ENCODE data around the gene PABPC1L2A. TPM values are rescaled to one million over a fixed set of nuclear protein-coding genes. Genes with fewer than 3 reads are reported as not detected.
"Not testable (repeated sequence)": the region's sequence is repeated elsewhere in the genome, so short reads cannot be mapped to it uniquely, and the experiment has no call there.

PABPC1L2A gene
- total RNA-seq (not detected), polyA plus RNA-seq (not detected)

- 5% methylated on average over 21 of the region's 45 CpGs for WGBS
- not testable (repeated sequence) for H3K27ac ChIP-seq (ENCODE audit: low read depth in 1 of 2, low read length in 2 of 2); H3K9me3 ChIP-seq (ENCODE audit: control insufficient read depth in 4 of 4, low read length in 3 of 4); H3K4me1 ChIP-seq (ENCODE audit: control insufficient read depth in 4 of 4, insufficient read depth in 4 of 4, low read length in 3 of 4); H3K27me3 ChIP-seq (ENCODE audit: control insufficient read depth in 4 of 4, insufficient read depth in 4 of 4, low read length in 3 of 4); H3K4me3 ChIP-seq (ENCODE audit: low read depth in 1 of 3, low read length in 3 of 3); H3K9ac ChIP-seq (ENCODE audit: low read depth in 1 of 2, low read length in 2 of 2); H3K36me3 ChIP-seq (ENCODE audit: control insufficient read depth in 4 of 4, insufficient read depth in 3 of 4, low read depth in 1 of 4, low read length in 3 of 4); DNase-seq (ENCODE audit: low spot score)
Observed at GRCh38 chrX:73079024-73079562, at the start of gene PABPC1L2A. Gene PABPC1L2A (minus strand): TSS chrX:73079512. CDS start chrX:73079386, 126 bp downstream.

- no peaks in the 10 kb centered on the region for H3K4me1 ChIP-seq (ENCODE audit: control insufficient read depth in 4 of 4, insufficient read depth in 4 of 4, low read length in 3 of 4)
- H3K4me3 ChIP-seq (ENCODE audit: low read depth in 1 of 3, low read length in 3 of 3) = no peak overlapping the region
- H3K9ac ChIP-seq (ENCODE audit: low read depth in 1 of 2, low read length in 2 of 2) = no peak overlapping the region
- H3K36me3 ChIP-seq (ENCODE audit: control insufficient read depth in 4 of 4, insufficient read depth in 3 of 4, low read depth in 1 of 4, low read length in 3 of 4) = no peaks in the 10 kb centered on the region
- H3K27me3 ChIP-seq (ENCODE audit: control insufficient read depth in 4 of 4, insufficient read depth in 4 of 4, low read length in 3 of 4) = peaks cover 0 to 2% (median 0%) of the 10 kb centered on the region in 4 donors
- no peak for TF ChIP-seq EGR1 (IDR thresholded peaks at IDR 0.05; ENCODE audit: low read depth in 2 of 2)
- TF ChIP-seq FOXA1 (IDR thresholded peaks at IDR 0.05) = no peak
- no peaks in the 10 kb centered on the region for H3K9me3 ChIP-seq (ENCODE audit: control insufficient read depth in 4 of 4, low read length in 3 of 4)
- no peak for DNase-seq (ENCODE audit: low spot score)
- no peak overlapping the region for H3K27ac ChIP-seq (ENCODE audit: low read depth in 1 of 2, low read length in 2 of 2)
- WGBS = 39% methylated on average over 23 of the region's 23 CpGs
Observed at GRCh38 chrX:73127700-73128241, 48.5 kb upstream of the PABPC1L2A start.

GRCh38 chrX:73126240-73126639, 46.9 kb upstream of the PABPC1L2A start:
- H3K27me3 ChIP-seq (ENCODE audit: control insufficient read depth in 4 of 4, insufficient read depth in 4 of 4, low read length in 3 of 4) = peaks cover 0 to 2% (median 0%) of the 10 kb centered on the region in 4 donors
- 86% methylated on average over 6 of the region's 6 CpGs for WGBS
- no peak for DNase-seq (ENCODE audit: low spot score)
- TF ChIP-seq REST (IDR thresholded peaks at IDR 0.05) = no peak
- no peak for TF ChIP-seq TAF1 (conservative IDR thresholded peaks at IDR 0.05)
- TF ChIP-seq RAD21 (IDR thresholded peaks at IDR 0.05) = no peak
- TF ChIP-seq HNF4A (conservative IDR thresholded peaks at IDR 0.05) = no peak
- TF ChIP-seq SP1 (IDR thresholded peaks at IDR 0.05) = no peak
- TF ChIP-seq YY1 (IDR thresholded peaks at IDR 0.05) = no peak
- TF ChIP-seq HNF4G (IDR thresholded peaks at IDR 0.05) = no peak
- no peak overlapping the region for H3K27ac ChIP-seq (ENCODE audit: low read depth in 1 of 2, low read length in 2 of 2)
- H3K4me3 ChIP-seq (ENCODE audit: low read depth in 1 of 3, low read length in 3 of 3) = no peak overlapping the region
- H3K4me1 ChIP-seq (ENCODE audit: control insufficient read depth in 4 of 4, insufficient read depth in 4 of 4, low read length in 3 of 4) = no peaks in the 10 kb centered on the region
- H3K36me3 ChIP-seq (ENCODE audit: control insufficient read depth in 4 of 4, insufficient read depth in 3 of 4, low read depth in 1 of 4, low read length in 3 of 4) = no peaks in the 10 kb centered on the region
- no peak overlapping the region for H3K9ac ChIP-seq (ENCODE audit: low read depth in 1 of 2, low read length in 2 of 2)
- no peaks in the 10 kb centered on the region for H3K9me3 ChIP-seq (ENCODE audit: control insufficient read depth in 4 of 4, low read length in 3 of 4)

- not testable (repeated sequence) for H3K4me3 ChIP-seq (ENCODE audit: low read depth in 1 of 3, low read length in 3 of 3); H3K27me3 ChIP-seq (ENCODE audit: control insufficient read depth in 4 of 4, insufficient read depth in 4 of 4, low read length in 3 of 4); H3K27ac ChIP-seq (ENCODE audit: low read depth in 1 of 2, low read length in 2 of 2); H3K36me3 ChIP-seq (ENCODE audit: control insufficient read depth in 4 of 4, insufficient read depth in 3 of 4, low read depth in 1 of 4, low read length in 3 of 4); DNase-seq (ENCODE audit: low spot score); H3K9me3 ChIP-seq (ENCODE audit: control insufficient read depth in 4 of 4, low read length in 3 of 4); H3K4me1 ChIP-seq (ENCODE audit: control insufficient read depth in 4 of 4, insufficient read depth in 4 of 4, low read length in 3 of 4); H3K9ac ChIP-seq (ENCODE audit: low read depth in 1 of 2, low read length in 2 of 2)
- WGBS = 82% methylated on average over 9 of the region's 9 CpGs
Observed at GRCh38 chrX:73099505-73099904, 20.2 kb upstream of the PABPC1L2A start.

- H3K27ac ChIP-seq (ENCODE audit: low read depth in 1 of 2, low read length in 2 of 2); DNase-seq (ENCODE audit: low spot score); H3K4me3 ChIP-seq (ENCODE audit: low read depth in 1 of 3, low read length in 3 of 3); H3K27me3 ChIP-seq (ENCODE audit: control insufficient read depth in 4 of 4, insufficient read depth in 4 of 4, low read length in 3 of 4); H3K36me3 ChIP-seq (ENCODE audit: control insufficient read depth in 4 of 4, insufficient read depth in 3 of 4, low read depth in 1 of 4, low read length in 3 of 4); H3K9ac ChIP-seq (ENCODE audit: low read depth in 1 of 2, low read length in 2 of 2); H3K9me3 ChIP-seq (ENCODE audit: control insufficient read depth in 4 of 4, low read length in 3 of 4); H3K4me1 ChIP-seq (ENCODE audit: control insufficient read depth in 4 of 4, insufficient read depth in 4 of 4, low read length in 3 of 4): not testable (repeated sequence)
- 22% methylated on average over 1 of the region's 1 CpG for WGBS
Observed at GRCh38 chrX:73086766-73087165, 7.5 kb upstream of the PABPC1L2A start.

GRCh38 chrX:73079884-73080283, 572 bp upstream of the PABPC1L2A start:
- not testable (repeated sequence) for H3K4me1 ChIP-seq (ENCODE audit: control insufficient read depth in 4 of 4, insufficient read depth in 4 of 4, low read length in 3 of 4); H3K9me3 ChIP-seq (ENCODE audit: control insufficient read depth in 4 of 4, low read length in 3 of 4); DNase-seq (ENCODE audit: low spot score); H3K27ac ChIP-seq (ENCODE audit: low read depth in 1 of 2, low read length in 2 of 2); H3K36me3 ChIP-seq (ENCODE audit: control insufficient read depth in 4 of 4, insufficient read depth in 3 of 4, low read depth in 1 of 4, low read length in 3 of 4); H3K27me3 ChIP-seq (ENCODE audit: control insufficient read depth in 4 of 4, insufficient read depth in 4 of 4, low read length in 3 of 4); H3K4me3 ChIP-seq (ENCODE audit: low read depth in 1 of 3, low read length in 3 of 3); H3K9ac ChIP-seq (ENCODE audit: low read depth in 1 of 2, low read length in 2 of 2)
- no CpG with 5 or more reads among the region's 44 CpGs for whole genome bisulfite sequencing

Measured in liver (tissue), 9 donors.